Suppressor macrophage treated with lipopolysaccharide for 4 hours (primary cell): ENCODE results near the gene NAV2.
A peak's percentile ranks its signal among the peaks of the same experiment; 100 is the strongest.
"Not testable (repeated sequence)": the region's sequence is repeated elsewhere in the genome, so short reads cannot be mapped to it uniquely, and the experiment has no call there.

Experiments used
- DNase-seq: peaks from one replicate; pipeline ENCODE4 v3.0.0-alpha.2; 2020

Gene NAV2

GRCh38 chr11:20067665-20068064 is 355.0 kb downstream of the NAV2 start:
- DNase-seq, result no peak

- DNase-seq, result no peak
Observed at GRCh38 chr11:20068691-20069090, 356.1 kb downstream of the NAV2 start.

GRCh38 chr11:20070459-20070858 is 357.8 kb downstream of the NAV2 start:
- DNase-seq, result no peak

- no peak for DNase-seq
Observed at GRCh38 chr11:20075627-20076026, 363.0 kb downstream of the NAV2 start.

GRCh38 chr11:20078846-20079245 is 366.2 kb downstream of the NAV2 start:
- no peak for DNase-seq

- DNase-seq, result no peak
Observed at GRCh38 chr11:20080032-20080685, 367.5 kb downstream of the NAV2 start.

- no peak for DNase-seq
Observed at GRCh38 chr11:20081336-20081735, 368.7 kb downstream of the NAV2 start.

GRCh38 chr11:20083877-20084276 is 371.2 kb downstream of the NAV2 start:
- DNase-seq, result not testable (repeated sequence)

- no peak for DNase-seq
Observed at GRCh38 chr11:20084921-20085814, 372.5 kb downstream of the NAV2 start.

- DNase-seq, result no peak
Observed at GRCh38 chr11:20085918-20086317, 373.3 kb downstream of the NAV2 start.

- DNase-seq, result no peak
Observed at GRCh38 chr11:20087118-20087521, 374.5 kb downstream of the NAV2 start.

GRCh38 chr11:20088397-20089225 is 376.0 kb downstream of the NAV2 start:
- DNase-seq, result no peak

GRCh38 chr11:20089367-20089766 is 376.7 kb downstream of the NAV2 start:
- no peak for DNase-seq

- DNase-seq, result no peak
Observed at GRCh38 chr11:20089796-20090653, 377.4 kb downstream of the NAV2 start.

- no peak for DNase-seq
Observed at GRCh38 chr11:20090654-20091374, 378.2 kb downstream of the NAV2 start.

- DNase-seq, result no peak
Observed at GRCh38 chr11:20093775-20094174, 381.1 kb downstream of the NAV2 start.

GRCh38 chr11:20095189-20095588 is 382.6 kb downstream of the NAV2 start:
- no peak for DNase-seq

GRCh38 chr11:20097319-20098221 is 384.9 kb downstream of the NAV2 start:
- peak; percentile 15 for DNase-seq

- no peak for DNase-seq
Observed at GRCh38 chr11:20099527-20099926, 386.9 kb downstream of the NAV2 start.

GRCh38 chr11:20102397-20102796 is 389.8 kb downstream of the NAV2 start:
- DNase-seq, result no peak

- no peak for DNase-seq
Observed at GRCh38 chr11:20103281-20103680, 390.6 kb downstream of the NAV2 start.
